Measurements from ENCODE around the gene SMIM44. TPM values are rescaled to one million over a fixed set of nuclear protein-coding genes. Genes with fewer than 3 reads are reported as not detected.
"Not testable (repeated sequence)": the region's sequence is repeated elsewhere in the genome, so short reads cannot be mapped to it uniquely, and the experiment has no call there.

The SMIM44 gene
- total RNA-seq, 4 donors from 2014 or later: not detected

- DNase-seq (ENCODE audit: low spot score) (no peak), ATAC-seq (ENCODE audit: low FRiP score) (no peak)
- TF ChIP-seq CTCF (IDR thresholded peaks at IDR 0.05): no peak
These were observed 27.2 kb downstream of the SMIM44 start for GRCh38 chr19:3455960-3456601.

- ATAC-seq (ENCODE audit: low FRiP score) (no peak), DNase-seq (ENCODE audit: low spot score) (no peak)
- TF ChIP-seq CTCF (IDR thresholded peaks at IDR 0.05): no peak
These were observed 27.8 kb downstream of the SMIM44 start for GRCh38 chr19:3455393-3455955.

GRCh38 chr19:3454656-3455392, 28.4 kb downstream of the SMIM44 start:
- ATAC-seq (ENCODE audit: low FRiP score): no peak
- no peak for DNase-seq (ENCODE audit: low spot score)
- TF ChIP-seq CTCF (IDR thresholded peaks at IDR 0.05): no peak

GRCh38 chr19:3453840-3454239, 29.4 kb downstream of the SMIM44 start:
- DNase-seq (ENCODE audit: low spot score) (no peak), ATAC-seq (ENCODE audit: low FRiP score) (no peak)
- TF ChIP-seq CTCF (IDR thresholded peaks at IDR 0.05): no peak

GRCh38 chr19:3452942-3453214, 30.4 kb downstream of the SMIM44 start:
- not testable (repeated sequence) for DNase-seq (ENCODE audit: low spot score); ATAC-seq (ENCODE audit: low FRiP score)

GRCh38 chr19:3452171-3452941, 30.9 kb downstream of the SMIM44 start:
- DNase-seq (ENCODE audit: low spot score): no peak
- ATAC-seq (ENCODE audit: low FRiP score): no peak

More at GRCh38 chr19:3452171-3452941, 30.9 kb downstream of the SMIM44 start:
- no peak for TF ChIP-seq CTCF (IDR thresholded peaks at IDR 0.05)

Data from omental fat pad (tissue), 4 donors.